T-helper 1 cell treated with Interleukin-12 subunit alpha and Interleukin-12 subunit beta and Interleukin-4 antibody, amounts not matched to agents 30 μg/mL and 1 μg/mL, for 36 hours (primary cell): ENCODE data around the gene GNAT1.

Experiments
- H3K27ac Mint-ChIP-seq: one replicate; pipeline ENCODE4 v1.8.0; 2021; ENCODE audit warnings: mild to moderate bottlenecking, mixed read lengths
- H3K27me3 Mint-ChIP-seq: one replicate; pipeline ENCODE4 v1.8.0; 2021; ENCODE audit warnings: low read depth, mixed read lengths
- H3K36me3 Mint-ChIP-seq: one replicate; pipeline ENCODE4 v1.8.0; 2021; ENCODE audit warnings: low read depth, mixed read lengths
- H3K4me1 Mint-ChIP-seq: one replicate; pipeline ENCODE4 v1.8.0; 2021; ENCODE audit warnings: low read depth, mixed read lengths
- H3K4me3 Mint-ChIP-seq: one replicate; pipeline ENCODE4 v1.8.0; 2021; ENCODE audit warnings: mild to moderate bottlenecking, moderate library complexity, mixed read lengths
- H3K9me3 Mint-ChIP-seq: one replicate; pipeline ENCODE4 v1.8.0; 2021; ENCODE audit warnings: mixed read lengths

Gene GNAT1

DNA sequence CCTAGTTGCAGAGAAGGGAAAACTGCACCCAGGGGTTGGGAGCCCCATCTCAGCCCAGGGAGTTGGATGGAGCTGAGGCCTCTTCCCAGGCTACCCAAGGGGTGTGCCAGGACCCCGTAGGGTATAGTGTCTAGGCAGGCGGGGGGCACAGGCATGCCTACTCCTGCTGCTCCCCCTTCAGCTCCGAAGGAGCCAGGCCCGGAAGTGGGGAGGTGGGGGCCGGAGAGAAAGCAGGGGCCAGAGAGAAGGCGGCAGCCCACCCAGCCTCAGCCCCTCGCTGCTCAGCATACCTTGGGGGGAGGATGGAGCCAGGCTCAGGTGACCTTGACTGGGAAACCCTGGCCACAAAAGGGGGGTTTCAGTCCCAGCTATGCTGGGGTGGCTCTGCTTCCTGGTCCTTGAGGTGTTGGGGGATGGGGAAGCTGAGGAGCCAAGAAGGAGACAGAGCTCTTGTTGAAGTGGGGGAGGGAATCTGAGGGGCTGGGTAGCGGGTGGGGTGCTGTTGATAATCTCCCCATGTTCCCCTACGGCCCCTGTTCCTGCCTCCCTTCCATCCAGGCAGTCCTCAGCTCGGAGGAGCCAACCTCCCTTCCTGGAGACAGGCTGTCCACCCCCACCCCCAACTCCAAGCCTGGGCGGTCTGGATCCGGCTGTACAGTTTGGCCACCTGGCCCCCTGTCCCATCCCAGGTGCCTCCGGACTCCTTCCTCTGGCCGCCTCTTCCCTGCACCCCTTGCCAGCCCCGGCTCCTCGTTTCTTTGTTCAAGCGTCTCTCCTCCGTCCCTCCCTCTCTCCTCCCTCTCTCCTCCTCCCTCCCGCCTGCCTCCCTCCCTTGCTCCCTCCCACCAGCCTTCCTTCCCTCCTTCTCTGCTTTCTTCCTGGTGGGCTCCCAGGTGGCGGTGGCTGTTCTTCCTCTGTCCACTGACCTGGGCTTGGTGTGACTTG, 34.6 kb upstream of the GNAT1 start:
- H3K27me3 Mint-ChIP-seq = peaks cover 47% of the 10 kb centered on the region

DNA sequence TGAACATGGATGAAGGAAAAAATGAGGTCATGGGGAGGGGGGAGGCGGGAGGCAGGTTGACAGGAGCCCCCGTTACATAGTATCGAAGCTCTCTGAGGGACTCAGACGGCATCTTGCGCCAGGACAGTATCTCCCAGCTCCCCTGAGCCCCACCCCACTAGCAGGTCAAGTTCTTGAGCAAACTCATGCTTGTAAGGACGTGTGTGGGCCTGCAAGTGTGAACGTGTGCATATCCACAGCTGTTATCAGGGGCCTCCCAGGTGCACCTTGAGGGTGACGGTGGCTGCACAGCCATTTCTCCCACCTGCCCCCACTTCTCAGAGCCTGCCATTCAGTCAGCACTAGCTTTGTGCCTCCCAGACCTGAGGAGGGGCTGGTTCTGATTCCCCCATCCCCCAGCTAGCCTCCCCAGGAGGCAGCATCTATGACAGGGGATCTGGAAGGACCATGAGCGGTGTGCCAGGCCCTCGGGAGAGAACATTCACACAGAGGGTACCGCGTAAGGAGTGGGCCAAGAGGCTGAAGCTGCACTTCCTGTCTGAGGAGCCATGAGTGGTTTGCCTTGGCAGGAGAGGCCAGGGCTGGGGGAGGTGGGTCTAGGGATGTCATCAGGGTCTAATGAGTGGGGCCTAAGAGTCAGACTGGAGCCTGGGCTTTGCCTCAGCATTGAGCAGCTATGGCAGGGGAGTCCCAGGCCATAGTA, 33.4 kb upstream of the GNAT1 start:
- Mint-ChIP-seq H3K27me3 (peaks cover 41% of the 10 kb centered on the region), H3K4me3 (no peak overlapping the region), H3K9me3 (no peaks in the 10 kb centered on the region), H3K27ac (no peak overlapping the region), H3K36me3 (peaks cover 2% of the 10 kb centered on the region), H3K4me1 (peaks cover 8% of the 10 kb centered on the region)

More for the DNA sequence above, 34.6 kb upstream of the GNAT1 start:
- no peak overlapping the region for H3K27ac Mint-ChIP-seq
- peak overlapping the region; percentile 17 for H3K4me3 Mint-ChIP-seq
- H3K36me3 Mint-ChIP-seq = peaks cover 2% of the 10 kb centered on the region
- H3K9me3 Mint-ChIP-seq = no peaks in the 10 kb centered on the region
- peaks cover 8% of the 10 kb centered on the region for H3K4me1 Mint-ChIP-seq

DNA sequence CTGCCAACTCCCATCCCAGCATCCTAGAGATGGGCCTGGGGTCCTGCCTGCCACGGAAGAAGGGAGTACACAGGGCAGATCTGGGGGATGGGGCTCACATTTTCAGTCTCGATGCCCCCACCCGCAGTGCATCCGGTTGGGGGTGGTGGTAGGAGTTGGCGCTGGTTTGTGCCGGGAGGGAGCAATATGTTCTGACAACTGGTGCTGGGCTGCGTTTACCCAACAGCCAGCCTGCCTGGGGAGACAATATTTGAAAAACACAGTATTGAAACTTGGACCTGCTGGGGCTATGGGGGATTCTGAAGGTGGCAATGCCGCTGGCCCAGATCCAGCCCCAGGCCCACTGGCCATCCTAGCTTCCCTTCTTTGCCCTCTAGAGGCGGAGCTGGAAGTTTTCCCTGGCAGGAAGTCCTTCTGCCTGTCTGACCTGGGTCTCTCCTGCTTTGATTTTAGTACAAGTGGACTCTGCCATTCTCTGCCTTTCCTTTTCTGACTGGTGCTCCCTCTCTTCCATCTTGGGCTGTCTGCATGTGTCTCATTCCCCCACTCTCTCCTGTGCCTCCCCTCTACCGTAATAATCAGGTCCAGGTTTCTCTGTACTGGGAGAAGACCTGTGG, 32.8 kb upstream of the GNAT1 start:
- peaks cover 8% of the 10 kb centered on the region for H3K4me1 Mint-ChIP-seq
- no peak overlapping the region for H3K27ac Mint-ChIP-seq
- peaks cover 2% of the 10 kb centered on the region for H3K36me3 Mint-ChIP-seq
- peaks cover 34% of the 10 kb centered on the region for H3K27me3 Mint-ChIP-seq
- no peak overlapping the region for H3K4me3 Mint-ChIP-seq
- H3K9me3 Mint-ChIP-seq = no peaks in the 10 kb centered on the region

DNA sequence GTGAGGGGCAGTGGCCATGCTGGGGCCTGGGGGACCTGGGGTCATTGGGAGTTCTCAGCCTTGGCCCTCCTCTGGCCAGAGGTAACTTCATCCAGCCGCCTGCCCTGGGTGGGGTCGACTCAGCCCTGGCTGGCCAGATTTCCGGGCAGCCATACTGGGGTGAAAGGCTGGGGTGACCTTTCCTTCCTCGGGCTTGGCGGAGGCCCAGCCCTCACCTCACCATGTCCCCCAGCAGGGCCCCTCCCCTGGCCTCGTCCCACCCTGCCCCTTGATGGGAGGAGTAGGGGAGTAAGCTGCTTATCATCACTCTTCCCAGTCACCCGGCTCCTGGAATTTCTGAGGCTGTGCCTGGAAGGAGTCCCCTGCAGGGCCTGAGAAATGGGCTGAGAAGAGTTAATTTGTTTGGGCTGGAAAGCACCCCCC, 30.8 kb upstream of the GNAT1 start:
- no peak overlapping the region for H3K27ac Mint-ChIP-seq
- peaks cover 31% of the 10 kb centered on the region for H3K27me3 Mint-ChIP-seq
- H3K4me1 Mint-ChIP-seq = peaks cover 3% of the 10 kb centered on the region
- no peaks in the 10 kb centered on the region for H3K9me3 Mint-ChIP-seq
- H3K36me3 Mint-ChIP-seq = no peaks in the 10 kb centered on the region
- no peak overlapping the region for H3K4me3 Mint-ChIP-seq

DNA sequence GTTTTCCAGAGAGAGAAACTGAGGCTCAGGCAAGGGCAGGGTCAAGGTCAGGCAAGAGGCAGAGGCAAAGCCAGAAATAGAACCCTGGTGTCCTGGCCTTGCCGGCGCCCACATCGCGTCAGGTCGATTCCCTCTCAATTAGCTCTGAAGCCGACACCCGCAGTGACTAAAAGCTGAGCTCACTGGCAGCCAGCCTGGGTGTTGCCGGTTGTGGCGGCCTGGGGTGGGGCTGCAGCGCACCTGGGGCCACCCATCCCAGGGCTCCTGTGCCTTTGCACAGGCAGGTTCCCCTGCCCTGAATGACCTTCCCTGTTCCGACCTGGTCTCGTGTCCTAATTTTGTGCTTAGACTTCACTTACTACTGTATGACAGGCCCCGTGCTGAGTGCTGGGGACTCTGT, 30.1 kb upstream of the GNAT1 start:
- Mint-ChIP-seq H3K36me3 (no peaks in the 10 kb centered on the region), H3K27me3 (peaks cover 24% of the 10 kb centered on the region), H3K9me3 (no peaks in the 10 kb centered on the region), H3K4me3 (no peak overlapping the region), H3K27ac (no peak overlapping the region), H3K4me1 (no peaks in the 10 kb centered on the region)

DNA sequence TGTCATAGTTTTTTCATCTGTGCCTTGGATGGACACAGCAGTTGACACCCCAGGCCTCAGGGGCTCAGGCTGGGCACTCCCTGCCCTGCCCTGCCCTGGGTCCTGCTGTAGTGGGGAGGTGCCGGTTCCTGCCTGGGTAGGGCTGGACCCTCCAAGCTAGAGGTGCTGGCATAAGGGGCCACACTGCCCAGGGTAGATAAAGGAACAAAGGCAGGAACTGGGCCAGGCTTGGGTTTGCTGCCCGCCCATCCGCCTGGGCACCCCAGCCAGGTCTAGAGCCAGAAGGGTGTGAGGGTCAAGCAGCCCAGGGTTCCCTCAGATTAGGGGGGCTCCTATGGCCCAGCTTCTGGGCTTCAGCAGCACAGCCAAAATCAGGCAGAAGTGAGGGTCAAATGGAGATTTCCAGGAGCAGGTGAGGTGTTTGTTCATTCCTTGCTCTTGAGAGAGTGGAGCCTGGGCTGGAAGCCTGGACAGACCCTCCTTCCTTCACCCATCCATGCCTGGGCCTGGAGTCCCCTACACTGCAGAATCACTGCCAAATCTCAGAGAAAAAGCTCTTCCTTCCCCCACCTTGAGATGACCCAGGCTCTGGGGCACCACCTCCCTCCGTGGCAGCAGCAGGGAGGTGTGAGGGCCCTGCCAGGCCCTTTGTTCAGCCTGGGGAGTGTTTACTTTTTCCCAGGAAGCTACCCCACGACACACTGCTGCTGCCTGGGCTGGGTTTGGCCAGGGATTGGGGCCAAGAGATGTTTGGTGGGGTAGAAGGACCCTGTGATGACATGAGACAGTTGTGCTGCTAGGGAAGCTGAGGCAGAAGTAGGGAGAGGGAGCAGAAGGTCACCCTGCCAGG, 29.2 kb upstream of the GNAT1 start:
- Mint-ChIP-seq H3K4me1 (no peaks in the 10 kb centered on the region), H3K27ac (no peak overlapping the region), H3K4me3 (no peak overlapping the region), H3K36me3 (no peaks in the 10 kb centered on the region), H3K27me3 (peaks cover 17% of the 10 kb centered on the region), H3K9me3 (no peaks in the 10 kb centered on the region)

DNA sequence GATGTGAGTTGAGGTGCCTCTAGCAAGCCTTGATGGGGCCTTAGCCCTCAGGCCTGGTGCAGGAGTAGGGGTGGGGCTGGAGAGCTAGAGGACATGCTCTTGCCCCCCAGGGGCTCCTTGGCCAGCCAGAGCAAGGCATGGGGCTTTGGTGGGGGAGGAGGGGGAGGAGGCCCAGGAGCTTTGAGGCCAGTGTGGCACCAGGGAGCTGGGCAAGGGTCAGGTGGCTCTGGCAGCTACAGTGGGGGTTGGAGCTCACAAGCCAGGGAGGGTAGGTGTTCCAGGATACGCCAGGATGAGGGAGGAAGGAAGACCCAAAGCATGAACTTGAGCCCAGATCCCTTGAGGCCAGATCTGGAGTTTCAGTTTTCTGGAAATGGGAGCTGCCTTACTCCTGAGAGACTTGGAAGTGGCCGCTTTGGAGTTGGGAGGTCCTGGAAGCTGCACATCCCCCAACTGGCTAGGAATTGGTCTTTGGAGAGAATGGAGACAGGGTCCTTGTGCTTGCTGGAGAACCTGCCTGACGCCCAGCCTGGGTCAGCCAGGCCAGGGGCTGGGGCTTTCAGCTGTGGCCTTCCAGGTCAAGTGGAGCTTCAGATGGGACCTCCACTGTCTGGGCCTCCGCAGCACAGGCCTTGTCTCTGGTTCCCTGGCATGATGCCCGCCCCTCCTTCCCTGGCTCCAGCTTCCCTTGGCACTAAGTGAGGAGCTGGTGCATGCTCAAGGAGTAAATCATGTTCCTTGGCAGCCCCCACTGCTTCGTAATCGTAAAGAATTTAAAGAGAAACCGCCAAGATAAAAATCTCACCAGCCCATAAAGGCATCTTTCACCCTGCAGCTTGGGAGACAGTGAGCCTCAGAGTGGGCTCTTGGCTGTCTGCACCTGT, 27.6 kb upstream of the GNAT1 start:
- Mint-ChIP-seq H3K9me3 (no peaks in the 10 kb centered on the region), H3K27ac (no peak overlapping the region), H3K4me3 (no peak overlapping the region), H3K27me3 (peaks cover 5% of the 10 kb centered on the region), H3K36me3 (no peaks in the 10 kb centered on the region), H3K4me1 (no peaks in the 10 kb centered on the region)

DNA sequence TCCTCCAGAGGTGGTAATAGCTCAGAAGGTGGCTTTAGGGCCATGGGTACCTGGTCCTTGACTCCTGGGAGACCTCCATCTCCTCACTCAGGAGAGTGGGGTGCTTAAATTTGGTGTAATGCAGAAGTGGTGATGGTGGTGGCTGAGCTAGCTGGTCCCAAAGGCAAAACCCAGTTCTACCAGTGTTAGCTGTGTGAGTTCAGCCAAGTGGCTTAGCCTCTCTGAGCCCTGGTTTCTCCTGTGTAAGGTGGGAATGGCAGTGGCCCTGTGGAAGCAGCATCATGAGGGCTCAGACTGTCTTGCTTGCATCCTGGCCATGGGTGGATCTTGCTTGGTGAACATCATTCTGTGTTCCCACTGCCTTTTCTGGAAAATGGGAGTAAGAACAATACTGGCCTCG, 26.9 kb upstream of the GNAT1 start:
- Mint-ChIP-seq H3K4me1 (no peaks in the 10 kb centered on the region), H3K4me3 (no peak overlapping the region), H3K27me3 (peaks cover 5% of the 10 kb centered on the region), H3K36me3 (no peaks in the 10 kb centered on the region), H3K27ac (no peak overlapping the region), H3K9me3 (no peaks in the 10 kb centered on the region)

DNA sequence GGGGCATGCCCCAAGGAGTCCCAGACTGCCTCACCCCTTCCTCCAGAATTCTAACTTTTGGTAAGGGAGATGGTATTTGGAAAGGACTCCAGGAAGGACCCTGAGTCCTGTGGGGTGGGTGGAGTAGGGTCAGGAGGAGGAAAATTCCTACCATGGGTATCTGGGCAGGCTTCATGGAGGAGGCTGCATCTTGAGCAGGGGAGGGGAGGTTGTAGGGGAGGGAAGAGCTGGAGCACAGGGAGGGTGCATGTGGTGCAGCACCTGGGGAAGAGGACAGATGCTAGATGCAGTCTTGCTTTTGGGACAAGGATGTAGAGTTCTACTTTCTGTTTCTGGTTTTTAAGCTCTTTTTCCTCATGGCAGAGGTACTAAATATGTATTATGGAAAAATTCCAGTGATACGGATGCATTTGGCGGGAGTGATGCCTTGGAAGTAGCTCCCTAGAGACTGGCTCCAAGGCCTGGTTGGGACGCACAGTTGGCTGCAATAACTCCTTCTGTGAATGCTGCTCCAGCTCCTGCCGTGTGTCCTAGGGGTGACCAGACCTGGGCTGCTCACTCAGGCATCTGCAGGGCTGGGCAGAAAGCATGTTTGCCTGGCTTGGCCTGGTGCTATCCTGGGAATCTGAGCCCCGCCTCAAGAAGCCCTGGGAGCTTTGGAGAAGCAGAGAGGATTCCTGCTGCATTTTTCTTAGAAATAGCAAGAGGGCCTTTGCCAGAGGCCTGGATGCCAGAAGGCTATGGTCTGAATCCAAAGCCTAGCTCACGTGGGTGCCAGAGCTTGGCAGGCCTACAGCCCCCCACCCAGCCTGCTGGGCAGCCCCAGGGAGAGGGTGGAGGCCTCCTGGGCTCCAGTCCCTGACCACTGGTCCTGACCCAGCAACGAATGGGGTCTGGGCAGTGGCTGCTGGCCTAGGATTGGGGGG, 26.2 kb upstream of the GNAT1 start:
- no peak overlapping the region for H3K4me3 Mint-ChIP-seq
- H3K4me1 Mint-ChIP-seq = no peaks in the 10 kb centered on the region
- no peak overlapping the region for H3K27ac Mint-ChIP-seq
- H3K36me3 Mint-ChIP-seq = no peaks in the 10 kb centered on the region
- peaks cover 5% of the 10 kb centered on the region for H3K27me3 Mint-ChIP-seq
- H3K9me3 Mint-ChIP-seq = no peaks in the 10 kb centered on the region

DNA sequence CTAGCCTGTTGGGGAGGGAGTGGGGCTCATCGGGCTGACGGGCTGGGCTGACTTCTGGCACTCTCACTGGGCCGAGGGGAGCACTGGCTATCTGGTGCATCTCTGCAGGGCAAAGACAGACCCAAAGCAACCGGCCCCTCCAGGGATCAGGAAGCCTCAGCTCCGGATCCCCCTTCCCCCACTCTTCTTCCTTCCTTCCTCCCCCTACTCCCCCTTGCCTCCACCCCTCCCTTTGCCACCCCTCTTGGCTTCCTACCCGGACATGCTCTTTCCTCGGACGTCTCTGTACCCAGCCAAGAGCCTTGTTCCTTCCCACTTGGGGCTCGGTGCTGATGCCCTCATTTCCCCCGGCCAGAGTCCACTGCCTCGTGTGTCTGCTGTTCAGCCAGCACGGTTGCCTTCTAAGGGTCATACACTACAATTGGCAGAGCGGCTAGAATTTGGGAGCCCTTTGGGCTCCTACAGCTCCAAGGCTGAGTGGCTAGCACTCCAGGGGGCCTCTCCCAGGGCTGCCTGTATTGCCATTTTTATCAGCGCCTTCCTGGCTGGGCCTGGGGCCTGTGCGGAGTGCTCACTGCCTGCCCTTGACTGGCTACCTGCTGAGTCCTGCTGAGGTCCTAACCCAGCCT, 25.4 kb upstream of the GNAT1 start:
- H3K27me3 Mint-ChIP-seq = peaks cover 5% of the 10 kb centered on the region
- H3K36me3 Mint-ChIP-seq = no peaks in the 10 kb centered on the region
- no peaks in the 10 kb centered on the region for H3K9me3 Mint-ChIP-seq
- no peak overlapping the region for H3K4me3 Mint-ChIP-seq
- H3K4me1 Mint-ChIP-seq = no peaks in the 10 kb centered on the region
- no peak overlapping the region for H3K27ac Mint-ChIP-seq

DNA sequence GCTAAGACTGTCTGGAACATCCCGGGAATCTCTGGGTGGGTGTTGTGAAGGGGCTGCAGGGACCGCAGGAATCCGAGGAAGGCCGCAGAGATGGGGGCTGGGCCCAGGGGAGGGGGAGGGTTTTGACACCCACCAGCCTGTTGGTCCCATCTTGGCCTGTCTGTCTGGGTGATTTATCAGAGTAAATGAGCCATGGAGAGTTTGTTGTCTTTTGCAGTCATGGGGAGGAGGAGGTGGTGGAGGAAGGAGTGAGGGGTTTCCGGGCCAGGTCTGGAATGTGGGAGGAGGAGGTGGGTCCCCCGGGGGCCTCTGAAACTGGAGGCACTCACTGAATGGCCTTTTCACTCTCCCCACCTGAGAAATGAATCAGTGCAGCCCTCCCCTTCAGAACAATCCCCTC, 24.8 kb upstream of the GNAT1 start:
- H3K36me3 Mint-ChIP-seq = no peaks in the 10 kb centered on the region
- no peaks in the 10 kb centered on the region for H3K4me1 Mint-ChIP-seq
- no peaks in the 10 kb centered on the region for H3K9me3 Mint-ChIP-seq
- H3K4me3 Mint-ChIP-seq = no peak overlapping the region
- peaks cover 5% of the 10 kb centered on the region for H3K27me3 Mint-ChIP-seq
- H3K27ac Mint-ChIP-seq = no peak overlapping the region

DNA sequence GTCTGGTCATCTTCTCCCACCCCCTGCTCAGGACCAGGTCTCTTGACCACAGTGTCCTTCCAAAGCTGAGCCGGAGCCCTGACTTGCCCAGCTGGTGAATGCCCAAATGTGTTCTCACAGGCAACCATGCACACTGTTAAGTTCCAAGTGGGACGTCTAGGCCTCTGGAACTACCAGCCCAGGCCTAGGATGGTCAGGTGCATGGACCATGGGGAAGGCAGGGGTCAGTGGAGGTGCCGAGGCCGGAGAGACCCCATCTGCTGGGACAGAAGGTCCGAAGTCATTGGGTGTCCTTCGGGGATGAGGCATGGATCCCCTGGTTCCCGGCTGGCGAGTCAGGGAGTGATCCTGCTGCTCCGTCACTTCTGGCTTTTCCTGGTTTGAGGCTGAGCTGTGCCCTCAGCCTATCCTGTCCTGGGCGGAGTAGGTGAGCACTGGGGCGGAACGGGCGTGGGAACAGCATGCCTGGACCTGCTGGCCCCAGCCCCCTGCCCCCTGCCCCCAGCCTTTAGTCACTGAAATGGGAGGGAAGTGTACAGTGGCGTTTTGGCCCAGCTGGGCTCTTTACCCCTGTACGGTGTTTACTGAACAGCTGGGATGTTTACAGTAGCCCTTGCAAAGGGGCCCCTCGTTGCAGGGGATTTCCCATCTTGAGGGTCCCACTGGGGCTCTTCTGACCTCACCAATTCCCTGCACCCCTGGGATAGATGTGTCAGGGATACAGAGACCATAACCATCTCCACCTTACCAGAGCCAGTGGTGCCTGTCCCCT, 24.2 kb upstream of the GNAT1 start:
- Mint-ChIP-seq H3K9me3 (no peaks in the 10 kb centered on the region), H3K4me3 (no peak overlapping the region), H3K36me3 (no peaks in the 10 kb centered on the region), H3K27ac (no peak overlapping the region), H3K27me3 (peaks cover 5% of the 10 kb centered on the region), H3K4me1 (no peaks in the 10 kb centered on the region)
